Measurements from ENCODE around the gene AQP1. TPM values are rescaled to one million over a fixed set of nuclear protein-coding genes. Genes with fewer than 3 reads are reported as not detected.

Gene AQP1
- total and polyA plus RNA-seq, 10 of the 15 experiments (the other 5 are each of a cell fraction or from before 2014, with no cell fraction given), result 0.03 to 0.64 TPM; not detected in 8

DNA sequence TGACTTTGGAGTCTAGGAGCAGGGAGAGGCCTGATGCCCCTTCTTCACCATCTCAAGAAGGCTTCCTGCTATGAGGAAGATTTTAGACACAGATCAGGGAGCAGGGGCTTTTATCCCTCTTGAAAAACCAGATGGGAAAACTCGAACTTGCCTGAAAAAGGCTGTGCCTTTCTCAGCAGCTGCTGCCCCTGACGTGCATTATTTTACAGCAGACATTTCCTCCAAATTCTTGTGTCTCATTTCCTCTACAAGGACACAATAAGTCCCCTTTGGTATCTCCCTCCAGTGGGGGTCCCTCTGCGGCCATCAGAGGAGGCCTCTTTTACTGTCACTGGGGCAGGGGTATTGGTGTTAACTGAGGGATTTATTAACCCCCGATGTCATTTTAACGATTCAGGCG, 38.0 kb upstream of the AQP1 start:
- Histone ChIP-seq H3K4me2 (ENCODE audit: control insufficient read depth, insufficient read depth) (no peak overlapping the region), H3K9me3 (replicated peaks; ENCODE audit: control insufficient read depth, insufficient read depth, low read length) (no peaks in the 10 kb centered on the region), H3K36me3 (ENCODE audit: control insufficient read depth in 2 of 2, insufficient read depth in 2 of 2, low read length in 1 of 2) (no peaks in the 10 kb centered on the region), H3K4me1 (ENCODE audit: control insufficient read depth, insufficient read depth, low read length) (no peaks in the 10 kb centered on the region), H3K4me3 (no peak overlapping the region), H3K27ac (ENCODE audit: control insufficient read depth, insufficient read depth) (no peak overlapping the region), H2AFZ (ENCODE audit: control insufficient read depth, low read depth, low read length) (no peak overlapping the region), H3K27me3 (replicated peaks in 1 of 2; ENCODE audit: control insufficient read depth in 2 of 2, insufficient read depth in 2 of 2, low read length in 1 of 2) (no peaks in the 10 kb centered on the region), H3K79me2 (ENCODE audit: control insufficient read depth, insufficient read depth, low read length) (no peaks in the 10 kb centered on the region), H4K20me1 (ENCODE audit: control insufficient read depth, insufficient read depth) (no peaks in the 10 kb centered on the region), H3K9ac (ENCODE audit: control insufficient read depth, insufficient read depth, low read length) (no peak overlapping the region)
- ChIA-PET POLR2A (no interaction called here), CTCF (no interaction called here), SMC1A (ENCODE audit: uncharacterized antibody, unreplicated experiment) (no interaction called here), RAD21 (ENCODE audit: unreplicated experiment) (no interaction called here)
- TF ChIP-seq, protein P1, sequence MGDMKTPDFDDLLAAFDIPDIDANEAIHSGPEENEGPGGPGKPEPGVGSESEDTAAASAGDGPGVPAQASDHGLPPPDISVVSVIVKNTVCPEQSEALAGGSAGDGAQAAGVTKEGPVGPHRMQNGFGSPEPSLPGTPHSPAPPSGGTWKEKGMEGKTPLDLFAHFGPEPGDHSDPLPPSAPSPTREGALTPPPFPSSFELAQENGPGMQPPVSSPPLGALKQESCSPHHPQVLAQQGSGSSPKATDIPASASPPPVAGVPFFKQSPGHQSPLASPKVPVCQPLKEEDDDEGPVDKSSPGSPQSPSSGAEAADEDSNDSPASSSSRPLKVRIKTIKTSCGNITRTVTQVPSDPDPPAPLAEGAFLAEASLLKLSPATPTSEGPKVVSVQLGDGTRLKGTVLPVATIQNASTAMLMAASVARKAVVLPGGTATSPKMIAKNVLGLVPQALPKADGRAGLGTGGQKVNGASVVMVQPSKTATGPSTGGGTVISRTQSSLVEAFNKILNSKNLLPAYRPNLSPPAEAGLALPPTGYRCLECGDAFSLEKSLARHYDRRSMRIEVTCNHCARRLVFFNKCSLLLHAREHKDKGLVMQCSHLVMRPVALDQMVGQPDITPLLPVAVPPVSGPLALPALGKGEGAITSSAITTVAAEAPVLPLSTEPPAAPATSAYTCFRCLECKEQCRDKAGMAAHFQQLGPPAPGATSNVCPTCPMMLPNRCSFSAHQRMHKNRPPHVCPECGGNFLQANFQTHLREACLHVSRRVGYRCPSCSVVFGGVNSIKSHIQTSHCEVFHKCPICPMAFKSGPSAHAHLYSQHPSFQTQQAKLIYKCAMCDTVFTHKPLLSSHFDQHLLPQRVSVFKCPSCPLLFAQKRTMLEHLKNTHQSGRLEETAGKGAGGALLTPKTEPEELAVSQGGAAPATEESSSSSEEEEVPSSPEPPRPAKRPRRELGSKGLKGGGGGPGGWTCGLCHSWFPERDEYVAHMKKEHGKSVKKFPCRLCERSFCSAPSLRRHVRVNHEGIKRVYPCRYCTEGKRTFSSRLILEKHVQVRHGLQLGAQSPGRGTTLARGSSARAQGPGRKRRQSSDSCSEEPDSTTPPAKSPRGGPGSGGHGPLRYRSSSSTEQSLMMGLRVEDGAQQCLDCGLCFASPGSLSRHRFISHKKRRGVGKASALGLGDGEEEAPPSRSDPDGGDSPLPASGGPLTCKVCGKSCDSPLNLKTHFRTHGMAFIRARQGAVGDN (IDR thresholded peaks at IDR 0.05), result no peak
- intact Hi-C loops (cut with micrococcal nuclease; ENCODE audit: unreplicated experiment), result no loop called here
- no peak for ATAC-seq
- WGBS (ENCODE audit: insufficient coverage, insufficient replicate concordance, low lambda C conversion rate, missing lambda C conversion rate), result 42% methylated on average over 6 of the region's 6 CpGs
- no peak for FAIRE-seq
- no peak for DNase-seq (ENCODE audit: low read depth, low spot score)
- in situ Hi-C loops (cut with MboI), result no loop called here
- no TSS peak for BruUV-seq (replicated peaks)

DNA sequence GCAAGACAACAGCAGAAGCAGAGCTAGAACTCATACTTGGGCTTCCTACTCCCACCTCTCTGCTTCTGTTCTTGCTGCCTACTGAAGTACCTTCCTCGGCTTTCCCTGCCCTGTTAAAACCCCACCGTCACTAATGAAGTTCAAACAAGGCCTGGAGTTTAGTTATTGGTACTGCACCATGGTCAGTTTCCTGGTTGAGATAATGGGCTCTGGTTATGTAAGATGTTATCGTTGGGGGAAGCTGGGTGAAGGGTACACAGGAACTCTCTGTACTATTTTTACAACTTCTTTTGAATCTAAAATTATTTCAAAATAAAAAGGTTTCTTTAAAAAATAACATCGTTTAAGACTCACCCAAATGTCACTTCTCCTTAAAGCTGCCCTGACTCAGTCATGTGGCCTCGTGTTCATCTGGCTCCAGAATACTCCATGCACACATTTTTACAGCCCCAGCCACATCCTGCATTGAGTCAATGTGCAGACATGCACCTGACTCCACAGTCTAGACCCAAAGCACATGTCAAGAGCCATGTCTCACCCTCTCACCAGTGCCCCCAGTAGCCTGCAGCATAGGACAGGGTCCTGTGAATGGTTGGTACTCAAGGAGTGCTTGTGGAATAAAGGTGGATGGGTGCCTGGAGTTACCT, 36.9 kb upstream of the AQP1 start:
- BruUV-seq (replicated peaks), result no TSS peak
- DNase-seq (ENCODE audit: low read depth, low spot score) (no peak), ATAC-seq (no peak), FAIRE-seq (no peak)
- Histone ChIP-seq H2AFZ (ENCODE audit: control insufficient read depth, low read depth, low read length) (no peak overlapping the region), H3K79me2 (ENCODE audit: control insufficient read depth, insufficient read depth, low read length) (no peaks in the 10 kb centered on the region), H3K9me3 (replicated peaks; ENCODE audit: control insufficient read depth, insufficient read depth, low read length) (no peaks in the 10 kb centered on the region), H3K9ac (ENCODE audit: control insufficient read depth, insufficient read depth, low read length) (no peak overlapping the region), H3K27me3 (replicated peaks in 1 of 2; ENCODE audit: control insufficient read depth in 2 of 2, insufficient read depth in 2 of 2, low read length in 1 of 2) (no peaks in the 10 kb centered on the region), H3K4me1 (ENCODE audit: control insufficient read depth, insufficient read depth, low read length) (no peaks in the 10 kb centered on the region), H3K4me3 (no peak overlapping the region), H4K20me1 (ENCODE audit: control insufficient read depth, insufficient read depth) (no peaks in the 10 kb centered on the region), H3K27ac (ENCODE audit: control insufficient read depth, insufficient read depth) (no peak overlapping the region), H3K4me2 (ENCODE audit: control insufficient read depth, insufficient read depth) (no peak overlapping the region), H3K36me3 (ENCODE audit: control insufficient read depth in 2 of 2, insufficient read depth in 2 of 2, low read length in 1 of 2) (no peaks in the 10 kb centered on the region)
- in situ Hi-C loops (cut with MboI), result no loop called here
- POLR2A ChIA-PET, result no interaction called here
- SMC1A ChIA-PET (ENCODE audit: uncharacterized antibody, unreplicated experiment), result no interaction called here
- RAD21 ChIA-PET (ENCODE audit: unreplicated experiment), result no interaction called here
- 25% methylated on average over 5 of the region's 5 CpGs for WGBS (ENCODE audit: insufficient coverage, insufficient replicate concordance, low lambda C conversion rate, missing lambda C conversion rate)
- CTCF ChIA-PET, result no interaction called here
- intact Hi-C loops (cut with micrococcal nuclease; ENCODE audit: unreplicated experiment), result no loop called here
- TF ChIP-seq TAF1 (IDR thresholded peaks at IDR 0.05; ENCODE audit: borderline replicate concordance, low read depth, low read length) (no peak), DPF2 (IDR thresholded peaks at IDR 0.05) (no peak), SREBF1 (IDR thresholded peaks at IDR 0.05; ENCODE audit: low read length) (no peak)
- TF ChIP-seq, protein P2, sequence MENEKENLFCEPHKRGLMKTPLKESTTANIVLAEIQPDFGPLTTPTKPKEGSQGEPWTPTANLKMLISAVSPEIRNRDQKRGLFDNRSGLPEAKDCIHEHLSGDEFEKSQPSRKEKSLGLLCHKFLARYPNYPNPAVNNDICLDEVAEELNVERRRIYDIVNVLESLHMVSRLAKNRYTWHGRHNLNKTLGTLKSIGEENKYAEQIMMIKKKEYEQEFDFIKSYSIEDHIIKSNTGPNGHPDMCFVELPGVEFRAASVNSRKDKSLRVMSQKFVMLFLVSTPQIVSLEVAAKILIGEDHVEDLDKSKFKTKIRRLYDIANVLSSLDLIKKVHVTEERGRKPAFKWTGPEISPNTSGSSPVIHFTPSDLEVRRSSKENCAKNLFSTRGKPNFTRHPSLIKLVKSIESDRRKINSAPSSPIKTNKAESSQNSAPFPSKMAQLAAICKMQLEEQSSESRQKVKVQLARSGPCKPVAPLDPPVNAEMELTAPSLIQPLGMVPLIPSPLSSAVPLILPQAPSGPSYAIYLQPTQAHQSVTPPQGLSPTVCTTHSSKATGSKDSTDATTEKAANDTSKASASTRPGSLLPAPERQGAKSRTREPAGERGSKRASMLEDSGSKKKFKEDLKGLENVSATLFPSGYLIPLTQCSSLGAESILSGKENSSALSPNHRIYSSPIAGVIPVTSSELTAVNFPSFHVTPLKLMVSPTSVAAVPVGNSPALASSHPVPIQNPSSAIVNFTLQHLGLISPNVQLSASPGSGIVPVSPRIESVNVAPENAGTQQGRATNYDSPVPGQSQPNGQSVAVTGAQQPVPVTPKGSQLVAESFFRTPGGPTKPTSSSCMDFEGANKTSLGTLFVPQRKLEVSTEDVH (IDR thresholded peaks at IDR 0.05; ENCODE audit: low read depth, partially characterized antibody), result no peak
- TF ChIP-seq, protein P3, sequence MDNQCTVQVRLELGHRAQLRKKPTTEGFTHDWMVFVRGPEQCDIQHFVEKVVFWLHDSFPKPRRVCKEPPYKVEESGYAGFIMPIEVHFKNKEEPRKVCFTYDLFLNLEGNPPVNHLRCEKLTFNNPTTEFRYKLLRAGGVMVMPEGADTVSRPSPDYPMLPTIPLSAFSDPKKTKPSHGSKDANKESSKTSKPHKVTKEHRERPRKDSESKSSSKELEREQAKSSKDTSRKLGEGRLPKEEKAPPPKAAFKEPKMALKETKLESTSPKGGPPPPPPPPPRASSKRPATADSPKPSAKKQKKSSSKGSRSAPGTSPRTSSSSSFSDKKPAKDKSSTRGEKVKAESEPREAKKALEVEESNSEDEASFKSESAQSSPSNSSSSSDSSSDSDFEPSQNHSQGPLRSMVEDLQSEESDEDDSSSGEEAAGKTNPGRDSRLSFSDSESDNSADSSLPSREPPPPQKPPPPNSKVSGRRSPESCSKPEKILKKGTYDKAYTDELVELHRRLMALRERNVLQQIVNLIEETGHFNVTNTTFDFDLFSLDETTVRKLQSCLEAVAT (IDR thresholded peaks at IDR 0.05), result no peak
- TF ChIP-seq, protein P4, sequence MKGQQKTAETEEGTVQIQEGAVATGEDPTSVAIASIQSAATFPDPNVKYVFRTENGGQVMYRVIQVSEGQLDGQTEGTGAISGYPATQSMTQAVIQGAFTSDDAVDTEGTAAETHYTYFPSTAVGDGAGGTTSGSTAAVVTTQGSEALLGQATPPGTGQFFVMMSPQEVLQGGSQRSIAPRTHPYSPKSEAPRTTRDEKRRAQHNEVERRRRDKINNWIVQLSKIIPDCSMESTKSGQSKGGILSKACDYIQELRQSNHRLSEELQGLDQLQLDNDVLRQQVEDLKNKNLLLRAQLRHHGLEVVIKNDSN (IDR thresholded peaks at IDR 0.05; ENCODE audit: borderline replicate concordance, extremely low read length, insufficient read depth, low read depth, low read length), result no peak
